A549 (cell line): ENCODE data around the gene ASXL2. TPM values are rescaled to one million over a fixed set of nuclear protein-coding genes. Genes with fewer than 3 reads are reported as not detected.

ENCODE experiments used
- ATAC-seq, 2 experiments: fragments of 200-7000 bp in 1 of 2; fragments of >200 bp in 1 of 2; cut with Nextera tagmentation in 1 of 2; cut with Tn5 transposase in 1 of 2; 3 replicates each; pipeline versions ENCODE4 v1.8.0 to v1.9.1; 2018 to 2020; ENCODE audit warnings: mild to moderate bottlenecking in 1 of 2, moderate library complexity in 1 of 2
- CTCF ChIA-PET: fragments of 300-600 bp; sonication (Branson Sonifier 250); formaldehyde crosslinking; extraction: SDS; loops from one replicate; lab custom pipeline; 2021; ENCODE audit warnings: antibody characterized with exemption, inconsistent platforms; lab: Yijun Ruan, JAX
- POLR2A ChIA-PET: fragments of 350-600 bp; formaldehyde crosslinking; extraction: SDS; loops from one replicate; lab custom pipeline; 2021; ENCODE audit warnings: antibody characterized with exemption, inconsistent platforms; lab: Yijun Ruan, JAX
- DNase-seq, 2 experiments: peaks; one replicate each; pipeline versions ENCODE4 v3.0.0 to v3.0.0-alpha.2; 2011 to 2016; ENCODE audit warnings: low read depth in 1 of 2, low spot score in 1 of 2
- FAIRE-seq: peaks from 2 replicates; lab custom pipeline; 2011; peaks lifted over from hg19 to GRCh38; lab: Jason Lieb, UNC
- H3K27ac ChIP-seq, 2 experiments: fragments of >200 bp; sonication (Bioruptor Twin); formaldehyde crosslinking; 3 replicates each; pipeline ENCODE4 v1.5.1; 2016 to 2017
- H3K4me1 ChIP-seq: fragments of >200 bp; sonication (Bioruptor Twin); formaldehyde crosslinking; 3 replicates; pipeline ENCODE4 v1.6.1; 2016
- H3K4me2 ChIP-seq: fragments of >200 bp; sonication (Bioruptor Twin); formaldehyde crosslinking; 3 replicates; pipeline ENCODE4 v1.6.1; 2016
- H3K4me3 ChIP-seq: fragments of >200 bp; sonication (Bioruptor Twin); formaldehyde crosslinking; 3 replicates; pipeline ENCODE4 v1.5.1; 2016
- H3K9me3 ChIP-seq: fragments of >200 bp; sonication (Bioruptor Twin); formaldehyde crosslinking; 3 replicates; pipeline ENCODE4 v1.6.1; 2016
- CBX8 ChIP-seq: fragments of 200-600 bp; sonication (generic); IDR thresholded peaks from 2 replicates; pipeline ENCODE4 v1.6.1; 2016
- EP300 ChIP-seq, 2 experiments: fragments of >200 bp; sonication (Bioruptor Twin); formaldehyde crosslinking; IDR thresholded peaks; 2 replicates in 1 of 2; 3 replicates in 1 of 2; pipeline ENCODE4 v1.6.1; 2016 to 2017
- ESRRA ChIP-seq: fragments of 150-350 bp; IDR thresholded peaks from 2 replicates; pipeline ENCODE4 v1.6.1; 2014; ENCODE audit warnings: mild to moderate bottlenecking, low read length, borderline replicate concordance
- FOSL2 ChIP-seq, 2 experiments: fragments of 450-650 bp in 1 of 2; fragments of >200 bp in 1 of 2; sonication (Bioruptor Twin) in 1 of 2; formaldehyde crosslinking; IDR thresholded peaks; 2 replicates each; pipeline versions ENCODE4 v1.5.0 to v1.6.1; 2016 to 2020; ENCODE audit warnings: mild to moderate bottlenecking in 1 of 2, moderate library complexity in 1 of 2
- JUN ChIP-seq, 2 experiments: fragments of >200 bp; sonication (Bioruptor Twin); formaldehyde crosslinking; IDR thresholded peaks; 2 replicates in 1 of 2; 3 replicates in 1 of 2; pipeline ENCODE4 v1.6.1; 2016 to 2017
- KDM5A ChIP-seq: fragments of 200-600 bp; sonication (generic); IDR thresholded peaks from 2 replicates; pipeline ENCODE4 v1.6.1; 2016; ENCODE audit warnings: antibody characterized with exemption, mild to moderate bottlenecking
- MYC ChIP-seq: IDR thresholded peaks from 2 replicates; pipeline ENCODE4 v1.6.1; 2012; ENCODE audit warnings: mild to moderate bottlenecking, inconsistent platforms, low read length, improper control_type of control experiment, borderline replicate concordance
- NFE2L2 ChIP-seq: fragments of 150-350 bp; conservative IDR thresholded peaks from 2 replicates; pipeline ENCODE4 v1.6.1; 2014; ENCODE audit warnings: low read length
- NR3C1 ChIP-seq: fragments of >200 bp; sonication (Bioruptor Twin); formaldehyde crosslinking; IDR thresholded peaks from 3 replicates; pipeline ENCODE4 v1.6.1; 2017
- PHF8 ChIP-seq: fragments of 200-600 bp; sonication (generic); IDR thresholded peaks from 2 replicates; pipeline ENCODE4 v1.6.1; 2016; ENCODE audit warnings: low read depth, mild to moderate bottlenecking, antibody characterized with exemption, moderate library complexity, borderline replicate concordance
- POLR2A ChIP-seq: IDR thresholded peaks from 2 replicates; pipeline ENCODE4 v1.6.1; 2012; ENCODE audit warnings: mild to moderate bottlenecking, low read length
- RARB ChIP-seq: fragments of 250-450 bp; sonication (Bioruptor Pico); IDR thresholded peaks from 2 replicates; pipeline ENCODE4 v1.8.0; 2021; ENCODE audit warnings: mild to moderate bottlenecking, moderate library complexity
- SMC3 ChIP-seq: fragments of >200 bp; sonication (Bioruptor Twin); formaldehyde crosslinking; IDR thresholded peaks from 3 replicates; pipeline ENCODE4 v1.6.1; 2018; ENCODE audit warnings: inconsistent platforms
- ZFP36 ChIP-seq: fragments of 450-650 bp; IDR thresholded peaks from 2 replicates; pipeline ENCODE4 v1.6.1; 2014; ENCODE audit warnings: borderline replicate concordance; ENCODE audit not compliant: partially characterized antibody
- ZSCAN20 ChIP-seq: fragments of 250-450 bp; sonication (Bioruptor Pico); IDR thresholded peaks from 2 replicates; pipeline ENCODE4 v1.8.0; 2022; ENCODE audit warnings: mild to moderate bottlenecking, moderate library complexity
- WGBS: methylation state at CpG from one replicate; pipeline ENCODE4 v1.1.6; 2017; ENCODE audit errors: missing lambda C conversion rate; 5-methylcytosine and 5-hydroxymethylcytosine counted together
- polyA plus RNA-seq, 4 experiments: library from polyadenylated mRNA; depleted of rRNA in 3 of 4; stranded (reverse); fragments of >200 nt; fragmentation: RNase III in 1 of 4; extraction: RNeasy Plus Mini Kit Qiagen cat#74134 plus additional on column Dnase treatment in 1 of 4; gene quantifications; 2 replicates in 3 of 4; 3 replicates in 1 of 4; pipeline ENCODE4 v1.2.3, GENCODE V29; 2011 to 2017
- TF ChIP-seq, protein P1 (sequence below): fragments of 250-450 bp; sonication (Bioruptor Pico); IDR thresholded peaks from 2 replicates; pipeline ENCODE4 v1.5.0; 2021; ENCODE audit warnings: mild to moderate bottlenecking, moderate library complexity, borderline replicate concordance
- TF ChIP-seq, protein P2 (sequence below): fragments of >200 bp; sonication (Bioruptor Twin); formaldehyde crosslinking; IDR thresholded peaks from 2 replicates; pipeline ENCODE4 v1.6.1; 2016
- TF ChIP-seq, protein P3 (sequence below): fragments of 450-650 bp; IDR thresholded peaks from 2 replicates; pipeline ENCODE4 v1.6.1; 2014; ENCODE audit warnings: antibody characterized with exemption
- TF ChIP-seq, protein P4 (sequence below): fragments of >200 bp; sonication (Bioruptor Twin); formaldehyde crosslinking; IDR thresholded peaks from 3 replicates; pipeline ENCODE4 v1.5.1; 2016
- TF ChIP-seq, protein P5 (sequence below): fragments of 200-600 bp; sonication (generic); IDR thresholded peaks from 2 replicates; pipeline ENCODE4 v1.6.1; 2016; ENCODE audit warnings: antibody characterized with exemption, mild to moderate bottlenecking, moderate library complexity
- TF ChIP-seq, protein P6 (sequence below): fragments of >200 bp; sonication (Bioruptor Twin); formaldehyde crosslinking; IDR thresholded peaks from 3 replicates; pipeline ENCODE4 v1.6.1; 2016

ASXL2 gene
- polyA plus RNA-seq, 2 of the 4 experiments (the other 2 are of a cell fraction) = 10.3 to 26.4 TPM

DNA sequence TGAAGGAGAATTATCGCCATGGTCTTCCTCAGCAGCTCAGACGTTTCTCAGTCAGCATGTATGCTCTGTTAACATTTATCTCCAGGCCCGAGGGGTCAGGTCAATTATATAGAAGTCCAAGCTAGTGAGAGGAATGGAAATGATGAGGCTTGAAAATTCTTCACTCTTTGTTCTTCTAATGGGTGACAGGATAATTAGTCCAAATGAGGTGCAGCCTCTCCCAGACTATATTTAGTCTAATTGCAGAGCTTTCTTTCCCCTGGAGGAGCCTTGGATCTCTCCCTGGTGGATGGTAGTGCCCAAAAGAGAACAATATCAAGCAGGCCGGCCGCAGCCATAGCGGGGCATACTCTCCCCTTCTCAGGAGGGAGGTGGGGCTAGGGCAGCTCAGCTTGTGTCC is 153.5 kb downstream of the ASXL2 start:
- POLR2A ChIA-PET = no interaction called here
- 73% methylated on average over 6 of the region's 6 CpGs for WGBS
- no peaks in the 10 kb centered on the region for H3K4me1 ChIP-seq
- H3K9me3 ChIP-seq = no peaks in the 10 kb centered on the region
- TF ChIP-seq JUN (IDR thresholded peaks at IDR 0.05) (no peak), PHF8 (no peak), CBX8 (no peak)
- TF ChIP-seq, all 56 proteins: peak for 0
- CTCF ChIA-PET = interaction anchor here (1.1 kb wide), 1 partner anchor 126 kb away, joined by 3 read pairs; no protein-coding TSS in a partner anchor
- FAIRE-seq (no peak), DNase-seq (no peak), ATAC-seq (no peak)
- Histone ChIP-seq H3K27ac (no peak overlapping the region), H3K4me2 (no peak overlapping the region), H3K4me3 (no peak overlapping the region)

DNA sequence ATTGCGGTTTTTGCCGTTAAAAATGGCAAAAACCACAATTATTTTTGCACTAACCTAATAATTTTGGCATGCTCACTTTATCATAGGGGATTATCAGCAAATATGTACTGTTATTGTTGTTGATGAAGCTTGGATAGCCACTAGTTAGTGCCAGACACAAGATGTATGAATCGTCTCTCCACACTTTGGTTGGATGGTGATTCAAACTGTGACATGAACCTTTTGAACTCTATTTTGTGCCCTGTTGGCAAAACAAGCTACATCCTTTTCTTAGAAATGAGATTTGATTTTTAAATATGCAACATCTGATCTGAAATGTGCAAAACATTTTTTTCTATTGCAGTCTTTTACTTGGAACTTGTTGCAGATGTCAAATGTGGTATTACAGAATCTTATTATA is 156.1 kb downstream of the ASXL2 start:
- ChIA-PET POLR2A (no interaction called here), CTCF (interaction anchor here (0.6 to 4.6 kb wide), 4 partner anchors 21 to 192 kb away, joined by 3 to 39 read pairs (median 4); no protein-coding TSS in a partner anchor)
- H3K9me3 ChIP-seq = no peaks in the 10 kb centered on the region
- FAIRE-seq (no peak), DNase-seq (no peak), ATAC-seq (no peak)
- WGBS = 73% methylated on average over 3 of the region's 3 CpGs
- no peak for TF ChIP-seq NR3C1
- no peak for TF ChIP-seq ESRRA
- TF ChIP-seq, protein P1, sequence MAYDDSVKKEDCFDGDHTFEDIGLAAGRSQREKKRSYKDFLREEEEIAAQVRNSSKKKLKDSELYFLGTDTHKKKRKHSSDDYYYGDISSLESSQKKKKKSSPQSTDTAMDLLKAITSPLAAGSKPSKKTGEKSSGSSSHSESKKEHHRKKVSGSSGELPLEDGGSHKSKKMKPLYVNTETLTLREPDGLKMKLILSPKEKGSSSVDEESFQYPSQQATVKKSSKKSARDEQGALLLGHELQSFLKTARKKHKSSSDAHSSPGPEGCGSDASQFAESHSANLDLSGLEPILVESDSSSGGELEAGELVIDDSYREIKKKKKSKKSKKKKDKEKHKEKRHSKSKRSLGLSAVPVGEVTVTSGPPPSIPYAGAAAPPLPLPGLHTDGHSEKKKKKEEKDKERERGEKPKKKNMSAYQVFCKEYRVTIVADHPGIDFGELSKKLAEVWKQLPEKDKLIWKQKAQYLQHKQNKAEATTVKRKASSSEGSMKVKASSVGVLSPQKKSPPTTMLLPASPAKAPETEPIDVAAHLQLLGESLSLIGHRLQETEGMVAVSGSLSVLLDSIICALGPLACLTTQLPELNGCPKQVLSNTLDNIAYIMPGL (CRISPR knock-in tag) = no peak
- no peak for TF ChIP-seq KDM5A
- no peak for TF ChIP-seq EP300 (IDR thresholded peaks at IDR 0.05)
- TF ChIP-seq JUN (IDR thresholded peaks at IDR 0.05) = no peak
- no peak for TF ChIP-seq SMC3
- TF ChIP-seq, protein P2, sequence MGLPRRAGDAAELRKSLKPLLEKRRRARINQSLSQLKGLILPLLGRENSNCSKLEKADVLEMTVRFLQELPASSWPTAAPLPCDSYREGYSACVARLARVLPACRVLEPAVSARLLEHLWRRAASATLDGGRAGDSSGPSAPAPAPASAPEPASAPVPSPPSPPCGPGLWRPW = no peak
- no peak for TF ChIP-seq NFE2L2
- TF ChIP-seq, protein P3, sequence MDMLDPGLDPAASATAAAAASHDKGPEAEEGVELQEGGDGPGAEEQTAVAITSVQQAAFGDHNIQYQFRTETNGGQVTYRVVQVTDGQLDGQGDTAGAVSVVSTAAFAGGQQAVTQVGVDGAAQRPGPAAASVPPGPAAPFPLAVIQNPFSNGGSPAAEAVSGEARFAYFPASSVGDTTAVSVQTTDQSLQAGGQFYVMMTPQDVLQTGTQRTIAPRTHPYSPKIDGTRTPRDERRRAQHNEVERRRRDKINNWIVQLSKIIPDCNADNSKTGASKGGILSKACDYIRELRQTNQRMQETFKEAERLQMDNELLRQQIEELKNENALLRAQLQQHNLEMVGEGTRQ = no peak
- TF ChIP-seq, protein P4, sequence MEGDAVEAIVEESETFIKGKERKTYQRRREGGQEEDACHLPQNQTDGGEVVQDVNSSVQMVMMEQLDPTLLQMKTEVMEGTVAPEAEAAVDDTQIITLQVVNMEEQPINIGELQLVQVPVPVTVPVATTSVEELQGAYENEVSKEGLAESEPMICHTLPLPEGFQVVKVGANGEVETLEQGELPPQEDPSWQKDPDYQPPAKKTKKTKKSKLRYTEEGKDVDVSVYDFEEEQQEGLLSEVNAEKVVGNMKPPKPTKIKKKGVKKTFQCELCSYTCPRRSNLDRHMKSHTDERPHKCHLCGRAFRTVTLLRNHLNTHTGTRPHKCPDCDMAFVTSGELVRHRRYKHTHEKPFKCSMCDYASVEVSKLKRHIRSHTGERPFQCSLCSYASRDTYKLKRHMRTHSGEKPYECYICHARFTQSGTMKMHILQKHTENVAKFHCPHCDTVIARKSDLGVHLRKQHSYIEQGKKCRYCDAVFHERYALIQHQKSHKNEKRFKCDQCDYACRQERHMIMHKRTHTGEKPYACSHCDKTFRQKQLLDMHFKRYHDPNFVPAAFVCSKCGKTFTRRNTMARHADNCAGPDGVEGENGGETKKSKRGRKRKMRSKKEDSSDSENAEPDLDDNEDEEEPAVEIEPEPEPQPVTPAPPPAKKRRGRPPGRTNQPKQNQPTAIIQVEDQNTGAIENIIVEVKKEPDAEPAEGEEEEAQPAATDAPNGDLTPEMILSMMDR = no peak
- no peak for TF ChIP-seq ZSCAN20
- TF ChIP-seq ZFP36 = no peak
- TF ChIP-seq MYC = no peak
- no peak for TF ChIP-seq RARB (CRISPR knock-in tag)
- TF ChIP-seq POLR2A = no peak
- TF ChIP-seq, protein P5, sequence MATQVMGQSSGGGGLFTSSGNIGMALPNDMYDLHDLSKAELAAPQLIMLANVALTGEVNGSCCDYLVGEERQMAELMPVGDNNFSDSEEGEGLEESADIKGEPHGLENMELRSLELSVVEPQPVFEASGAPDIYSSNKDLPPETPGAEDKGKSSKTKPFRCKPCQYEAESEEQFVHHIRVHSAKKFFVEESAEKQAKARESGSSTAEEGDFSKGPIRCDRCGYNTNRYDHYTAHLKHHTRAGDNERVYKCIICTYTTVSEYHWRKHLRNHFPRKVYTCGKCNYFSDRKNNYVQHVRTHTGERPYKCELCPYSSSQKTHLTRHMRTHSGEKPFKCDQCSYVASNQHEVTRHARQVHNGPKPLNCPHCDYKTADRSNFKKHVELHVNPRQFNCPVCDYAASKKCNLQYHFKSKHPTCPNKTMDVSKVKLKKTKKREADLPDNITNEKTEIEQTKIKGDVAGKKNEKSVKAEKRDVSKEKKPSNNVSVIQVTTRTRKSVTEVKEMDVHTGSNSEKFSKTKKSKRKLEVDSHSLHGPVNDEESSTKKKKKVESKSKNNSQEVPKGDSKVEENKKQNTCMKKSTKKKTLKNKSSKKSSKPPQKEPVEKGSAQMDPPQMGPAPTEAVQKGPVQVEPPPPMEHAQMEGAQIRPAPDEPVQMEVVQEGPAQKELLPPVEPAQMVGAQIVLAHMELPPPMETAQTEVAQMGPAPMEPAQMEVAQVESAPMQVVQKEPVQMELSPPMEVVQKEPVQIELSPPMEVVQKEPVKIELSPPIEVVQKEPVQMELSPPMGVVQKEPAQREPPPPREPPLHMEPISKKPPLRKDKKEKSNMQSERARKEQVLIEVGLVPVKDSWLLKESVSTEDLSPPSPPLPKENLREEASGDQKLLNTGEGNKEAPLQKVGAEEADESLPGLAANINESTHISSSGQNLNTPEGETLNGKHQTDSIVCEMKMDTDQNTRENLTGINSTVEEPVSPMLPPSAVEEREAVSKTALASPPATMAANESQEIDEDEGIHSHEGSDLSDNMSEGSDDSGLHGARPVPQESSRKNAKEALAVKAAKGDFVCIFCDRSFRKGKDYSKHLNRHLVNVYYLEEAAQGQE = no peak
- no peak for TF ChIP-seq PHF8
- TF ChIP-seq FOSL2 (IDR thresholded peaks at IDR 0.05) = no peak
- no peak for TF ChIP-seq FOSL2 (CRISPR knock-in tag; IDR thresholded peaks at IDR 0.05)
- TF ChIP-seq, protein P6, sequence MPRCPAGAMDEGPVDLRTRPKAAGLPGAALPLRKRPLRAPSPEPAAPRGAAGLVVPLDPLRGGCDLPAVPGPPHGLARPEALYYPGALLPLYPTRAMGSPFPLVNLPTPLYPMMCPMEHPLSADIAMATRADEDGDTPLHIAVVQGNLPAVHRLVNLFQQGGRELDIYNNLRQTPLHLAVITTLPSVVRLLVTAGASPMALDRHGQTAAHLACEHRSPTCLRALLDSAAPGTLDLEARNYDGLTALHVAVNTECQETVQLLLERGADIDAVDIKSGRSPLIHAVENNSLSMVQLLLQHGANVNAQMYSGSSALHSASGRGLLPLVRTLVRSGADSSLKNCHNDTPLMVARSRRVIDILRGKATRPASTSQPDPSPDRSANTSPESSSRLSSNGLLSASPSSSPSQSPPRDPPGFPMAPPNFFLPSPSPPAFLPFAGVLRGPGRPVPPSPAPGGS = no peak
- no peak overlapping the region for H3K27ac ChIP-seq
- H3K4me3 ChIP-seq = no peak overlapping the region
- no peaks in the 10 kb centered on the region for H3K4me1 ChIP-seq
- no peak overlapping the region for H3K4me2 ChIP-seq
